Endothelial cell of umbilical vein (primary cell): ENCODE data around the gene AMZ1. TPM values are rescaled to one million over a fixed set of nuclear protein-coding genes. Genes with fewer than 3 reads are reported as not detected.
A peak's percentile ranks its signal among the peaks of the same experiment; 100 is the strongest.

Source experiments
- BruUV-seq: library from RNA; stranded (reverse); fragments of 400-500 nt; replicated peaks from 2 replicates; lab custom pipeline; 2021; lab: Mats Ljungman, UMichigan
- CTCF ChIA-PET: fragments of 300-600, 350-600 bp; sonication (Branson Sonifier 250); formaldehyde crosslinking; loops from one replicate; lab custom pipeline; 2021; ENCODE audit warnings: antibody characterized with exemption, inconsistent platforms; lab: Charles Lee
- POLR2A ChIA-PET: fragments of 300-600, 350-600 bp; sonication (Branson Sonifier 250); formaldehyde crosslinking; loops from one replicate; lab custom pipeline; 2021; ENCODE audit warnings: antibody characterized with exemption, inconsistent platforms; lab: Charles Lee
- DNase-seq: peaks from one replicate; pipeline ENCODE4 v3.0.0-alpha.2; 2011; ENCODE audit warnings: low read depth, low spot score
- FAIRE-seq: peaks from 2 replicates; lab custom pipeline; 2011; peaks lifted over from hg19 to GRCh38; lab: Jason Lieb, UNC
- H2AFZ ChIP-seq: 2 replicates; pipeline ENCODE4 v1.6.0; 2012; ENCODE audit warnings: low read depth, low read length, control low read depth, inconsistent platforms
- H3K27ac ChIP-seq: 2 replicates; pipeline ENCODE4 v1.5.1; 2011; ENCODE audit warnings: low read depth, mild to moderate bottlenecking, control low read depth, low read length, moderate library complexity; ENCODE audit not compliant: insufficient read depth
- H3K27me3 ChIP-seq, 2 experiments: 2 replicates each; pipeline versions ENCODE4 v1.6.0 to v1.6.1; 2011; ENCODE audit warnings: low read length in 2 of 2, mixed read lengths in 1 of 2; ENCODE audit not compliant: control insufficient read depth in 2 of 2, insufficient read depth in 2 of 2
- H3K36me3 ChIP-seq, 2 experiments: 2 replicates in 1 of 2; 3 replicates in 1 of 2; pipeline ENCODE4 v1.5.1; 2011; ENCODE audit warnings: low read length in 2 of 2, mild to moderate bottlenecking in 1 of 2, moderate library complexity in 1 of 2; ENCODE audit not compliant: control insufficient read depth in 2 of 2, insufficient read depth in 2 of 2; ENCODE audit errors: extremely low read depth in 1 of 2
- H3K4me1 ChIP-seq: 3 replicates; pipeline ENCODE4 v1.5.1; 2011; ENCODE audit warnings: mild to moderate bottlenecking, low read length; ENCODE audit not compliant: control insufficient read depth, insufficient read depth; ENCODE audit errors: extremely low read depth
- H3K4me2 ChIP-seq: 2 replicates; pipeline ENCODE4 v1.6.1; 2011; ENCODE audit warnings: low read length, control low read depth, mixed read lengths; ENCODE audit not compliant: insufficient read depth
- H3K4me3 ChIP-seq, 3 experiments: fragments of 200-600 bp in 1 of 3; sonication (generic), shearing (Covaris generic) in 1 of 3; replicated peaks in 1 of 3; 2 replicates each; pipeline ENCODE4 v1.5.1; 2011 to 2016; ENCODE audit warnings: control low read depth in 3 of 3, low read length in 3 of 3, mild to moderate bottlenecking in 2 of 3, inconsistent platforms in 1 of 3, low read depth in 1 of 3, moderate library complexity in 1 of 3; ENCODE audit not compliant: insufficient read depth in 1 of 3
- H3K79me2 ChIP-seq: 2 replicates; pipeline ENCODE4 v1.6.0; 2012; ENCODE audit warnings: low read length, inconsistent platforms; ENCODE audit not compliant: control insufficient read depth, insufficient read depth
- H3K9ac ChIP-seq: replicated peaks from 2 replicates; pipeline ENCODE3; 2011; ENCODE audit warnings: low read length, control low read depth; ENCODE audit not compliant: insufficient read depth; ENCODE audit errors: extremely low read depth
- H3K9me1 ChIP-seq: replicated peaks from 3 replicates; pipeline ENCODE4 v1.6.0; 2011; ENCODE audit warnings: mild to moderate bottlenecking, low read length; ENCODE audit not compliant: control insufficient read depth, insufficient read depth; ENCODE audit errors: extremely low read depth
- H3K9me3 ChIP-seq: replicated peaks from 2 replicates; pipeline ENCODE4 v1.5.1; 2012; ENCODE audit warnings: low read length, inconsistent platforms; ENCODE audit not compliant: control insufficient read depth, insufficient read depth
- H4K20me1 ChIP-seq: replicated peaks from 2 replicates; pipeline ENCODE3; 2011; ENCODE audit warnings: mild to moderate bottlenecking, low read length; ENCODE audit not compliant: control insufficient read depth, insufficient read depth; ENCODE audit errors: extremely low read depth
- CTCF ChIP-seq, 2 donors: IDR thresholded peaks; 1 replicate in 1 of 2; 2 replicates in 1 of 2; pipeline ENCODE4 v1.5.1; 2011; ENCODE audit warnings: low read length in 2 of 2, mild to moderate bottlenecking in 2 of 2, moderate library complexity in 2 of 2, control low read depth in 1 of 2, inconsistent platforms in 1 of 2, low read depth in 1 of 2; ENCODE audit not compliant: insufficient read depth in 1 of 2; ENCODE audit errors: extremely low read depth in 1 of 2
- EZH2 ChIP-seq: IDR thresholded peaks from 2 replicates; pipeline ENCODE4 v1.6.1; 2012; ENCODE audit warnings: borderline replicate concordance, low read depth, mild to moderate bottlenecking, moderate library complexity, low read length, inconsistent platforms; ENCODE audit not compliant: severe bottlenecking
- FOS ChIP-seq: IDR thresholded peaks from 2 replicates; pipeline ENCODE4 v1.6.1; 2011; ENCODE audit warnings: mild to moderate bottlenecking, low read length, moderate library complexity, borderline replicate concordance; ENCODE audit not compliant: insufficient read depth
- GATA2 ChIP-seq: IDR thresholded peaks from 2 replicates; pipeline ENCODE4 v1.7.0; 2011; ENCODE audit warnings: low read depth, mild to moderate bottlenecking, moderate library complexity, mixed read lengths, low read length; ENCODE audit not compliant: insufficient read length, insufficient read depth
- JUN ChIP-seq: IDR thresholded peaks from 2 replicates; pipeline ENCODE4 v1.6.1; 2011; ENCODE audit warnings: borderline replicate concordance, low read depth; ENCODE audit not compliant: insufficient read length, insufficient read depth
- MAX ChIP-seq: IDR thresholded peaks from 2 replicates; pipeline ENCODE4 v1.6.1; 2011; ENCODE audit not compliant: insufficient read depth, insufficient read length
- MYC ChIP-seq: IDR thresholded peaks from one replicate; pipeline ENCODE4 v1.6.1; 2011; ENCODE audit warnings: mild to moderate bottlenecking, low read depth, low read length
- POLR2A ChIP-seq: IDR thresholded peaks from 2 replicates; pipeline ENCODE4 v1.6.1; 2012; ENCODE audit warnings: low read depth, mild to moderate bottlenecking, control low read depth, low read length
- POLR2AphosphoS5 ChIP-seq: IDR thresholded peaks from 2 replicates; pipeline ENCODE4 v1.6.1; 2012; ENCODE audit warnings: low read depth, mild to moderate bottlenecking, control low read depth, low read length, moderate library complexity; ENCODE audit not compliant: insufficient read depth
- dilution Hi-C: fragments of 300-500 bp; cut with MboI; formaldehyde crosslinking; loops from one replicate; pipeline ENCODE4 v1.15.0; 2019; ENCODE audit warnings: low sequenced_read_pairs; ENCODE audit not compliant: extremely low pct_ligation_motif_present
- intact Hi-C: fragments of 100-400 bp; cut with micrococcal nuclease; formaldehyde crosslinking; loops from one replicate; pipeline ENCODE4 v1.10.0; 2022
- polyA plus RNA-seq, 4 experiments: library from polyadenylated mRNA; depleted of rRNA in 3 of 4; stranded (reverse) in 3 of 4; unstranded in 1 of 4; fragments of >200 nt; gene quantifications; 2 replicates each; pipeline versions ENCODE4 v1.2.1 to v1.2.3, GENCODE V29; 2011 to 2012; ENCODE audit warnings: missing spikeins in 1 of 4
- total RNA-seq: library from RNA; stranded (reverse); gene quantifications from 2 replicates; pipeline ENCODE4 v1.2.3, GENCODE V29; 2021

The AMZ1 gene
- total and polyA plus RNA-seq, 2 donors (not counting 3 experiments of a cell fraction or from before 2014, with no cell fraction given) = not detected

DNA sequence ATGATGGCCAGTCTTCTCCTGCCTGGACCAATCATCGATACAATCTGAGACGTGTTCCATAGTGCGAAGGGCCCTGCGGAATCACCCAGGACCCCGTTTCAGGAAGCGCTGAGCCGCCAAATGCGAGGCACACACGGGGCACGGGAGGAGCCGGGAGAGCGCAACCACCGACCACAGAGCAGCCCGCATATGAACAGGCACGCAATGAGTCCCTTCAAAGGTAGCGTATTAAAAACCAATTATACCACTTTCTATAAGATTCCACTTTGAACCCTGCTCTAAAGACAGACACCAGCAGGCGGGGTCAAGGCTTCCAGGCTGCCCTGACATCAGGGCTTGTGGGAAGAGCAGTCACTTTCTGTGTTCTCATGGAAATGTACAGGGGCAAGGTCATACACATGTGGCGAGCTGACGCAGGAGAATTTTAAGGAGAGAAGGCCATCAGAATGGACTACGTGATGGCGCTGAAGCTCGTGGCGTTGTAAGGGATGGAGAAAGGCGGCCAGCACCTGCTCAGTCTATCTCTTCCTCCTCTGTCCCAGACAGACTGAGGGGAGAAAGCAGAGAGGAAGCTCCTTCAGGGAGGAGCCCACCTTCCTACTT is 46.2 kb downstream of the AMZ1 start:
- DNase-seq (no peak), FAIRE-seq (no peak)
- Histone ChIP-seq H4K20me1 (no peaks in the 10 kb centered on the region), H3K4me2 (no peak overlapping the region), H3K4me1 (peaks cover 33% of the 10 kb centered on the region), H3K27ac (peak overlapping the region; percentile 54), H3K4me3 (no peak overlapping the region), H3K27me3 (no peaks in the 10 kb centered on the region), H3K79me2 (no peaks in the 10 kb centered on the region), H3K36me3 (peaks cover 0 to 11% of the 10 kb centered on the region in 2 experiments), H3K9ac (no peak overlapping the region), H3K9me1 (no peaks in the 10 kb centered on the region), H3K9me3 (no peaks in the 10 kb centered on the region), H2AFZ (no peak overlapping the region)
- POLR2A ChIA-PET = interaction anchor here (1.0 kb wide), 1 partner anchor 24 kb away, joined by 4 read pairs; no protein-coding TSS in a partner anchor
- no peak for TF ChIP-seq POLR2A
- TF ChIP-seq EZH2 = no peak
- no peak for TF ChIP-seq JUN
- no peak for TF ChIP-seq CTCF (IDR thresholded peaks at IDR 0.05; ENCODE audit: extremely low read depth in 1 of 2, insufficient read depth in 1 of 2, low read depth in 1 of 2, low read length in 2 of 2)
- no peak for TF ChIP-seq MYC
- no peak for TF ChIP-seq POLR2AphosphoS5
- TF ChIP-seq FOS = no peak
- no peak for TF ChIP-seq MAX
- no peak for TF ChIP-seq GATA2
- BruUV-seq = no TSS peak
- CTCF ChIA-PET = interaction anchor here (1.0 to 3.0 kb wide), 5 partner anchors 9 to 25 kb away, joined by 3 to 20 read pairs (median 6); no protein-coding TSS in a partner anchor
- intact Hi-C loops = loop anchor here (2.0 kb wide), 3 partner anchors 23 to 111 kb away; partner anchors contain the start of gene GNA12
- dilution Hi-C loops = no loop called here
